GM12878 (cell line): ENCODE results near the gene MRTFB. TPM values are rescaled to one million over a fixed set of nuclear protein-coding genes. Genes with fewer than 3 reads are reported as not detected.

Source experiments
- HDGF ChIP-seq: fragments of 450-650 bp; IDR thresholded peaks from 2 replicates; pipeline ENCODE4 v1.6.1; 2016; ENCODE audit warnings: antibody characterized with exemption
- MEF2B ChIP-seq: fragments of 450-650 bp; IDR thresholded peaks from 2 replicates; pipeline ENCODE4 v1.6.1; 2018; ENCODE audit warnings: mild to moderate bottlenecking, moderate library complexity; ENCODE audit not compliant: partially characterized antibody, poor library complexity, severe bottlenecking
- SPI1 ChIP-seq: IDR thresholded peaks from 2 replicates; pipeline ENCODE4 v1.6.1; 2011; ENCODE audit warnings: low read depth, mild to moderate bottlenecking, low read length, moderate library complexity, borderline replicate concordance; ENCODE audit not compliant: insufficient read depth
- ZBTB40 ChIP-seq: fragments of 450-650 bp; IDR thresholded peaks from 2 replicates; pipeline ENCODE4 v1.6.1; 2016; ENCODE audit warnings: mild to moderate bottlenecking, moderate library complexity, borderline replicate concordance
- polyA plus RNA-seq, 11 experiments: library from polyadenylated mRNA; depleted of rRNA in 4 of 11; unstranded in 6 of 11; stranded (reverse) in 5 of 11; fragments of >200 nt; fragmentation: Nextera tagmentation in 4 of 11; fragmentation: Illumina TruSeq in 1 of 11; extraction: Ambion mirVana in 4 of 11; extraction: Trizol in 1 of 11; gene quantifications; 1 replicate in 1 of 11; 2 replicates in 10 of 11; pipeline versions ENCODE4 v1.2.1 to v1.2.3, GENCODE V29; 2011 to 2016; ENCODE audit warnings: inconsistent platforms in 2 of 11, missing spikeins in 2 of 11, low read depth in 1 of 11
- total RNA-seq, 4 experiments: library from RNA; depleted of rRNA in 3 of 4; stranded (reverse); fragments of >200 nt in 3 of 4; fragmentation: Illumina TruSeq in 1 of 4; extraction: Trizol in 1 of 4; gene quantifications; 2 replicates each; pipeline versions ENCODE4 v1.2.1 to v1.2.3, GENCODE V29; 2013 to 2021
- TF ChIP-seq, protein P1 (sequence below): fragments of 450-650 bp; IDR thresholded peaks from 2 replicates; pipeline ENCODE4 v1.6.1; 2017; ENCODE audit warnings: mild to moderate bottlenecking, moderate library complexity

The MRTFB gene
- total and polyA plus RNA-seq, 10 of the 15 experiments (the other 5 are each of a cell fraction or from before 2014, with no cell fraction given), result 2.1 to 14.3 (median 8.0) TPM

- TF ChIP-seq, protein P1, sequence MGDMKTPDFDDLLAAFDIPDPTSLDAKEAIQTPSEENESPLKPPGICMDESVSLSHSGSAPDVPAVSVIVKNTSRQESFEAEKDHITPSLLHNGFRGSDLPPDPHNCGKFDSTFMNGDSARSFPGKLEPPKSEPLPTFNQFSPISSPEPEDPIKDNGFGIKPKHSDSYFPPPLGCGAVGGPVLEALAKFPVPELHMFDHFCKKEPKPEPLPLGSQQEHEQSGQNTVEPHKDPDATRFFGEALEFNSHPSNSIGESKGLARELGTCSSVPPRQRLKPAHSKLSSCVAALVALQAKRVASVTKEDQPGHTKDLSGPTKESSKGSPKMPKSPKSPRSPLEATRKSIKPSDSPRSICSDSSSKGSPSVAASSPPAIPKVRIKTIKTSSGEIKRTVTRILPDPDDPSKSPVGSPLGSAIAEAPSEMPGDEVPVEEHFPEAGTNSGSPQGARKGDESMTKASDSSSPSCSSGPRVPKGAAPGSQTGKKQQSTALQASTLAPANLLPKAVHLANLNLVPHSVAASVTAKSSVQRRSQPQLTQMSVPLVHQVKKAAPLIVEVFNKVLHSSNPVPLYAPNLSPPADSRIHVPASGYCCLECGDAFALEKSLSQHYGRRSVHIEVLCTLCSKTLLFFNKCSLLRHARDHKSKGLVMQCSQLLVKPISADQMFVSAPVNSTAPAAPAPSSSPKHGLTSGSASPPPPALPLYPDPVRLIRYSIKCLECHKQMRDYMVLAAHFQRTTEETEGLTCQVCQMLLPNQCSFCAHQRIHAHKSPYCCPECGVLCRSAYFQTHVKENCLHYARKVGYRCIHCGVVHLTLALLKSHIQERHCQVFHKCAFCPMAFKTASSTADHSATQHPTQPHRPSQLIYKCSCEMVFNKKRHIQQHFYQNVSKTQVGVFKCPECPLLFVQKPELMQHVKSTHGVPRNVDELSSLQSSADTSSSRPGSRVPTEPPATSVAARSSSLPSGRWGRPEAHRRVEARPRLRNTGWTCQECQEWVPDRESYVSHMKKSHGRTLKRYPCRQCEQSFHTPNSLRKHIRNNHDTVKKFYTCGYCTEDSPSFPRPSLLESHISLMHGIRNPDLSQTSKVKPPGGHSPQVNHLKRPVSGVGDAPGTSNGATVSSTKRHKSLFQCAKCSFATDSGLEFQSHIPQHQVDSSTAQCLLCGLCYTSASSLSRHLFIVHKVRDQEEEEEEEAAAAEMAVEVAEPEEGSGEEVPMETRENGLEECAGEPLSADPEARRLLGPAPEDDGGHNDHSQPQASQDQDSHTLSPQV, result no peak
- no peak for TF ChIP-seq SPI1
- no peak for TF ChIP-seq MEF2B
- no peak for TF ChIP-seq ZBTB40
- no peak for TF ChIP-seq HDGF
These were observed 207.6 kb downstream of the MRTFB start (continued) for GRCh38 chr16:14278749-14279148.
